Astrocyte of the cerebellum (primary cell): ENCODE measurements around the gene PAQR4.
A peak's percentile ranks its signal among the peaks of the same experiment; 100 is the strongest.

Experiments
- DNase-seq: peaks from one replicate; pipeline ENCODE4 v3.0.0-alpha.2; 2011; ENCODE audit warnings: low read depth
- H3K4me3 ChIP-seq: 2 replicates; pipeline ENCODE4 v1.5.1; 2011; ENCODE audit warnings: mild to moderate bottlenecking, low read depth, low read length, moderate library complexity
- CTCF ChIP-seq: IDR thresholded peaks from 2 replicates; pipeline ENCODE4 v1.5.1; 2012; ENCODE audit warnings: low read length, low read depth, moderate library complexity, mild to moderate bottlenecking; ENCODE audit errors: missing control alignments
- in situ Hi-C: cut with HindIII; loops from 2 replicates; pipeline ENCODE4 v1.10.0; 2017; ENCODE audit warnings: low sequenced_read_pairs

Gene PAQR4

GRCh38 chr16:2992383-2993081 is 23.4 kb downstream of the PAQR4 start:
- no peak for TF ChIP-seq CTCF
- no peak for DNase-seq
- H3K4me3 ChIP-seq: no peak overlapping the region
- in situ Hi-C loops: no loop called here

- no peak for TF ChIP-seq CTCF
- in situ Hi-C loops: no loop called here
- no peak for DNase-seq
- H3K4me3 ChIP-seq: no peak overlapping the region
Measured at GRCh38 chr16:2996298-2996697, 27.1 kb downstream of the PAQR4 start.

GRCh38 chr16:2999929-3000328 is 30.8 kb downstream of the PAQR4 start:
- TF ChIP-seq CTCF: no peak
- in situ Hi-C loops: no loop called here
- no peak overlapping the region for H3K4me3 ChIP-seq
- DNase-seq: no peak

- in situ Hi-C loops: no loop called here
- no peak for DNase-seq
- no peak overlapping the region for H3K4me3 ChIP-seq
- no peak for TF ChIP-seq CTCF
Measured at GRCh38 chr16:3000540-3000939, 31.4 kb downstream of the PAQR4 start.

- no peak for TF ChIP-seq CTCF
- DNase-seq: no peak
- in situ Hi-C loops: no loop called here
- no peak overlapping the region for H3K4me3 ChIP-seq
Measured at GRCh38 chr16:3001316-3001715, 32.2 kb downstream of the PAQR4 start.

GRCh38 chr16:3003582-3004270 is 34.6 kb downstream of the PAQR4 start:
- in situ Hi-C loops: no loop called here
- H3K4me3 ChIP-seq: no peak overlapping the region
- DNase-seq: peak; percentile 95
- peak; percentile 24 for TF ChIP-seq CTCF
